GM12878 (cell line): ENCODE measurements around the gene RAB4B. TPM values are rescaled to one million over a fixed set of nuclear protein-coding genes. Genes with fewer than 3 reads are reported as not detected.

ENCODE experiments used
- GATAD2B ChIP-seq: fragments of 450-650 bp; conservative IDR thresholded peaks from 2 replicates; pipeline ENCODE4 v1.6.1; 2017; ENCODE audit warnings: low read depth, mild to moderate bottlenecking, moderate library complexity
- JUND ChIP-seq: IDR thresholded peaks from 2 replicates; pipeline ENCODE4 v1.6.1; 2012; ENCODE audit warnings: low read depth, mild to moderate bottlenecking, low read length, improper control_type of control experiment, moderate library complexity
- MEF2A ChIP-seq: IDR thresholded peaks from 2 replicates; pipeline ENCODE4 v1.6.1; 2011; ENCODE audit warnings: low read depth, mild to moderate bottlenecking, low read length, moderate library complexity; ENCODE audit not compliant: insufficient read depth
- MEF2B ChIP-seq: fragments of 450-650 bp; IDR thresholded peaks from 2 replicates; pipeline ENCODE4 v1.6.1; 2018; ENCODE audit warnings: mild to moderate bottlenecking, moderate library complexity; ENCODE audit not compliant: partially characterized antibody, poor library complexity, severe bottlenecking
- NR2C1 ChIP-seq: fragments of 450-650 bp; IDR thresholded peaks from 2 replicates; pipeline ENCODE4 v1.6.1; 2017; ENCODE audit warnings: antibody characterized with exemption, mild to moderate bottlenecking, moderate library complexity
- POLR2A ChIP-seq: IDR thresholded peaks from 2 replicates; pipeline ENCODE4 v1.6.1; 2011; ENCODE audit warnings: low read depth, mild to moderate bottlenecking, low read length
- POLR2AphosphoS2 ChIP-seq: IDR thresholded peaks from 2 replicates; pipeline ENCODE4 v1.6.1; 2011; ENCODE audit warnings: low read depth, mild to moderate bottlenecking, low read length, improper control_type of control experiment, moderate library complexity
- RAD21 ChIP-seq: IDR thresholded peaks from 2 replicates; pipeline ENCODE4 v1.6.1; 2011; ENCODE audit warnings: mild to moderate bottlenecking, low read depth, low read length, moderate library complexity; ENCODE audit not compliant: insufficient read depth
- RELB ChIP-seq: fragments of 450-650 bp; IDR thresholded peaks from 2 replicates; pipeline ENCODE4 v1.6.1; 2017; ENCODE audit warnings: low read depth, mild to moderate bottlenecking, moderate library complexity
- RUNX3 ChIP-seq: IDR thresholded peaks from 2 replicates; pipeline ENCODE4 v1.6.1; 2012; ENCODE audit warnings: low read length, inconsistent platforms
- ZBTB40 ChIP-seq: fragments of 450-650 bp; IDR thresholded peaks from 2 replicates; pipeline ENCODE4 v1.6.1; 2016; ENCODE audit warnings: mild to moderate bottlenecking, moderate library complexity, borderline replicate concordance
- ZNF274 ChIP-seq: IDR thresholded peaks from one replicate; pipeline ENCODE4 v1.8.0; 2011; ENCODE audit not compliant: insufficient read length, insufficient read depth
- polyA plus RNA-seq, 11 experiments: library from polyadenylated mRNA; depleted of rRNA in 4 of 11; unstranded in 6 of 11; stranded (reverse) in 5 of 11; fragments of >200 nt; fragmentation: Nextera tagmentation in 4 of 11; fragmentation: Illumina TruSeq in 1 of 11; extraction: Ambion mirVana in 4 of 11; extraction: Trizol in 1 of 11; gene quantifications; 1 replicate in 1 of 11; 2 replicates in 10 of 11; pipeline versions ENCODE4 v1.2.1 to v1.2.3, GENCODE V29; 2011 to 2016; ENCODE audit warnings: inconsistent platforms in 2 of 11, missing spikeins in 2 of 11, low read depth in 1 of 11
- total RNA-seq, 4 experiments: library from RNA; depleted of rRNA in 3 of 4; stranded (reverse); fragments of >200 nt in 3 of 4; fragmentation: Illumina TruSeq in 1 of 4; extraction: Trizol in 1 of 4; gene quantifications; 2 replicates each; pipeline versions ENCODE4 v1.2.1 to v1.2.3, GENCODE V29; 2013 to 2021
- TF ChIP-seq, protein P1 (sequence below): fragments of 450-650 bp; formaldehyde crosslinking; IDR thresholded peaks from 2 replicates; pipeline ENCODE4 v1.5.0; 2022; ENCODE audit warnings: mild to moderate bottlenecking, missing genetic modification characterization
- TF ChIP-seq, protein P2 (sequence below): fragments of 450-650 bp; IDR thresholded peaks from 2 replicates; pipeline ENCODE4 v1.6.1; 2017; ENCODE audit warnings: borderline replicate concordance
- TF ChIP-seq, protein P3 (sequence below): IDR thresholded peaks from 2 replicates; pipeline ENCODE4 v1.6.1; 2011; ENCODE audit warnings: low read depth, low read length, improper control_type of control experiment, borderline replicate concordance

The RAB4B gene
- total and polyA plus RNA-seq, 10 of the 15 experiments (the other 5 are each of a cell fraction or from before 2014, with no cell fraction given): 0.60 to 51.5 (median 27.7) TPM

DNA sequence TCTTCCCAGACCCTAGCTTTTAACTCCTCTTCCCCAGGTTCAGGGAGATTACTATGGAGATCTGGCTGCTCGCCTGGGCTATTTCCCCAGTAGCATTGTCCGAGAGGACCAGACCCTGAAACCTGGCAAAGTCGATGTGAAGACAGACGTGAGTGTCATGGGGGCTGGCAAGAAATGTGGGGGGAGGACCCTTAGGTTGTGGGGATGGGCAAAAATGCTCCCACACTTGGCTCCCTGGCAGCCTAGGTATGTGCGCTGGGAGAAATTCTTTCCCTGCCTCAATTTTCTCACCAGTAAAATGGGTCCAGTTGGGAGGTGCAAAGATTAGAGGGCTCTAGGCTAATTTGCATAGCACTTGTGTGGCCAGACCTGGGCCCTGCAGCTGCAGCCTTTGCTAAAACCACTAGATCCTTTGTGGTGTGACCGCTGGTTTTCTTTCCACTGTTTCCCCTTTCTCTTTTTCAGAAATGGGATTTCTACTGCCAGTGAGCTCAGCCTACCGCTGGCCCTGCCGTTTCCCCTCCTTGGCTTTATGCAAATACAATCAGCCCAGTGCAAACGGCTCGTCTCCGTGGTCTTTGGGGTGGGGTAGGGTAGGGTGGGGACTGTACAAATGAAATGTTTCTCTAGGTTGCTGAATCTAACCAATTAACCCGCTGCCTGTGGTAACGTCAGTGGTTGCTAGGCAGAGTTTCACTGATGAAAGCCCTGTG lies 959 bp upstream of the RAB4B start (continued):
- TF ChIP-seq, protein P1, sequence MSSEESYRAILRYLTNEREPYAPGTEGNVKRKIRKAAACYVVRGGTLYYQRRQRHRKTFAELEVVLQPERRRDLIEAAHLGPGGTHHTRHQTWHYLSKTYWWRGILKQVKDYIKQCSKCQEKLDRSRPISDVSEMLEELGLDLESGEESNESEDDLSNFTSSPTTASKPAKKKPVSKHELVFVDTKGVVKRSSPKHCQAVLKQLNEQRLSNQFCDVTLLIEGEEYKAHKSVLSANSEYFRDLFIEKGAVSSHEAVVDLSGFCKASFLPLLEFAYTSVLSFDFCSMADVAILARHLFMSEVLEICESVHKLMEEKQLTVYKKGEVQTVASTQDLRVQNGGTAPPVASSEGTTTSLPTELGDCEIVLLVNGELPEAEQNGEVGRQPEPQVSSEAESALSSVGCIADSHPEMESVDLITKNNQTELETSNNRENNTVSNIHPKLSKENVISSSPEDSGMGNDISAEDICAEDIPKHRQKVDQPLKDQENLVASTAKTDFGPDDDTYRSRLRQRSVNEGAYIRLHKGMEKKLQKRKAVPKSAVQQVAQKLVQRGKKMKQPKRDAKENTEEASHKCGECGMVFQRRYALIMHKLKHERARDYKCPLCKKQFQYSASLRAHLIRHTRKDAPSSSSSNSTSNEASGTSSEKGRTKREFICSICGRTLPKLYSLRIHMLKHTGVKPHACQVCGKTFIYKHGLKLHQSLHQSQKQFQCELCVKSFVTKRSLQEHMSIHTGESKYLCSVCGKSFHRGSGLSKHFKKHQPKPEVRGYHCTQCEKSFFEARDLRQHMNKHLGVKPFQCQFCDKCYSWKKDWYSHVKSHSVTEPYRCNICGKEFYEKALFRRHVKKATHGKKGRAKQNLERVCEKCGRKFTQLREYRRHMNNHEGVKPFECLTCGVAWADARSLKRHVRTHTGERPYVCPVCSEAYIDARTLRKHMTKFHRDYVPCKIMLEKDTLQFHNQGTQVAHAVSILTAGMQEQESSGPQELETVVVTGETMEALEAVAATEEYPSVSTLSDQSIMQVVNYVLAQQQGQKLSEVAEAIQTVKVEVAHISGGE (CRISPR knock-in tag): no peak
- TF ChIP-seq RUNX3 (peak; percentile 100), POLR2AphosphoS2 (no peak), MEF2A (peak; percentile 65), MEF2B (peak; percentile 77), ZBTB40 (peak; percentile 59; the same call in 1 of the 2 replicates), RAD21 (0 out of 2 replicates have a peak, but pooled peaks have one; percentile 2), JUND (no peak), NR2C1 (no peak), ZNF274 (no peak), RELB (peak; percentile 96), POLR2A (no peak), GATAD2B (no peak; the same call in none of the 2 replicates)
- TF ChIP-seq, protein P2, sequence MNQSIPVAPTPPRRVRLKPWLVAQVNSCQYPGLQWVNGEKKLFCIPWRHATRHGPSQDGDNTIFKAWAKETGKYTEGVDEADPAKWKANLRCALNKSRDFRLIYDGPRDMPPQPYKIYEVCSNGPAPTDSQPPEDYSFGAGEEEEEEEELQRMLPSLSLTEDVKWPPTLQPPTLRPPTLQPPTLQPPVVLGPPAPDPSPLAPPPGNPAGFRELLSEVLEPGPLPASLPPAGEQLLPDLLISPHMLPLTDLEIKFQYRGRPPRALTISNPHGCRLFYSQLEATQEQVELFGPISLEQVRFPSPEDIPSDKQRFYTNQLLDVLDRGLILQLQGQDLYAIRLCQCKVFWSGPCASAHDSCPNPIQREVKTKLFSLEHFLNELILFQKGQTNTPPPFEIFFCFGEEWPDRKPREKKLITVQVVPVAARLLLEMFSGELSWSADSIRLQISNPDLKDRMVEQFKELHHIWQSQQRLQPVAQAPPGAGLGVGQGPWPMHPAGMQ: peak; percentile 91; the same call in 1 of the 2 replicates
- TF ChIP-seq, protein P3, sequence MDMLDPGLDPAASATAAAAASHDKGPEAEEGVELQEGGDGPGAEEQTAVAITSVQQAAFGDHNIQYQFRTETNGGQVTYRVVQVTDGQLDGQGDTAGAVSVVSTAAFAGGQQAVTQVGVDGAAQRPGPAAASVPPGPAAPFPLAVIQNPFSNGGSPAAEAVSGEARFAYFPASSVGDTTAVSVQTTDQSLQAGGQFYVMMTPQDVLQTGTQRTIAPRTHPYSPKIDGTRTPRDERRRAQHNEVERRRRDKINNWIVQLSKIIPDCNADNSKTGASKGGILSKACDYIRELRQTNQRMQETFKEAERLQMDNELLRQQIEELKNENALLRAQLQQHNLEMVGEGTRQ: no peak
